Gastrocnemius medialis (tissue), 4 donors: Measurements from ENCODE around the gene CDC42EP5.
"Not testable (repeated sequence)": the region's sequence is repeated elsewhere in the genome, so short reads cannot be mapped to it uniquely, and the experiment has no call there.

ENCODE experiments used
- POLR2A ChIP-seq, 2 donors: fragments of 450-650 bp; IDR thresholded peaks; one replicate each; pipeline ENCODE4 v1.6.1; 2017; ENCODE audit warnings: antibody characterized with exemption in 2 of 2, mild to moderate bottlenecking in 2 of 2, moderate library complexity in 2 of 2
- TF ChIP-seq, protein P1 (sequence below), 5 experiments: fragments of 450-650 bp in 3 of 5; fragments of 200-600 bp in 2 of 5; sonication (generic) in 2 of 5; IDR thresholded peaks in 4 of 5; conservative IDR thresholded peaks in 1 of 5; 1 replicate in 4 of 5; 2 replicates in 1 of 5; pipeline ENCODE4 v1.5.1; 2016 to 2019; ENCODE audit warnings: antibody characterized with exemption in 5 of 5, mild to moderate bottlenecking in 3 of 5, moderate library complexity in 3 of 5

DNA sequence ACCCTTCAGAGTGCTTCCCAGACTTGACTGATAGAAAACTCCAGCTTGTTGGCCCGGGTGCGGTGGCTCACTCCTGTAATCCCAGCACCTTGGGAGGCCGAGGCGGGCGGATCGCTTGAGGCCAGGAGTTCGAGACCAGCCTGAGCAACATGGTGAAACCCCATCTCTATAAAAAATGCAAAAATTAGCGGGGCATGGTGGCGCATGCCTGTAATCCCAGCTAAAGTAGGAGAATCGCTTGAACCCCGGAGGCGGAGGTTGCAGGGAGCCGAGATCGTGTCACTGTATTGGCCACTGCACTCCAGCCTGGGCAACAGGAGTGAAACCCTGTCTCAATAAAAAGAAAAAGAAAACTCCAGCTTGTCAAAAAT lies 7.0 kb downstream of the CDC42EP5 start:
- TF ChIP-seq, protein P1, sequence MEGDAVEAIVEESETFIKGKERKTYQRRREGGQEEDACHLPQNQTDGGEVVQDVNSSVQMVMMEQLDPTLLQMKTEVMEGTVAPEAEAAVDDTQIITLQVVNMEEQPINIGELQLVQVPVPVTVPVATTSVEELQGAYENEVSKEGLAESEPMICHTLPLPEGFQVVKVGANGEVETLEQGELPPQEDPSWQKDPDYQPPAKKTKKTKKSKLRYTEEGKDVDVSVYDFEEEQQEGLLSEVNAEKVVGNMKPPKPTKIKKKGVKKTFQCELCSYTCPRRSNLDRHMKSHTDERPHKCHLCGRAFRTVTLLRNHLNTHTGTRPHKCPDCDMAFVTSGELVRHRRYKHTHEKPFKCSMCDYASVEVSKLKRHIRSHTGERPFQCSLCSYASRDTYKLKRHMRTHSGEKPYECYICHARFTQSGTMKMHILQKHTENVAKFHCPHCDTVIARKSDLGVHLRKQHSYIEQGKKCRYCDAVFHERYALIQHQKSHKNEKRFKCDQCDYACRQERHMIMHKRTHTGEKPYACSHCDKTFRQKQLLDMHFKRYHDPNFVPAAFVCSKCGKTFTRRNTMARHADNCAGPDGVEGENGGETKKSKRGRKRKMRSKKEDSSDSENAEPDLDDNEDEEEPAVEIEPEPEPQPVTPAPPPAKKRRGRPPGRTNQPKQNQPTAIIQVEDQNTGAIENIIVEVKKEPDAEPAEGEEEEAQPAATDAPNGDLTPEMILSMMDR (IDR thresholded peaks at IDR 0.05 in 4 of 5, conservative IDR thresholded peaks at IDR 0.05 in 1 of 5) = not testable (repeated sequence)
- not testable (repeated sequence) for TF ChIP-seq POLR2A (IDR thresholded peaks at IDR 0.05)
